Activated T-helper 2 cell treated with anti-CD3 and anti-CD28 coated beads, Interferon-gamma antibody, Interleukin-2, Interleukin-4, amounts not matched to agents 10 μg/mL and 5 μg/mL and 100 μg/mL, durations not matched to agents 14 hours and 24 hours and 36 hours (primary cell): ENCODE measurements around the gene CYP4F22. TPM values are rescaled to one million over a fixed set of nuclear protein-coding genes. Genes with fewer than 3 reads are reported as not detected.
A peak's percentile ranks its signal among the peaks of the same experiment; 100 is the strongest.

ENCODE experiments used
- DNase-seq: peaks from one replicate; pipeline ENCODE4 v3.0.0; 2021; ENCODE audit warnings: low spot score
- H3K27ac Mint-ChIP-seq: one replicate; pipeline ENCODE4 v1.8.0; 2021; ENCODE audit warnings: mixed read lengths
- H3K27me3 Mint-ChIP-seq: one replicate; pipeline ENCODE4 v1.8.0; 2021; ENCODE audit warnings: low read depth, mixed read lengths
- H3K36me3 Mint-ChIP-seq: one replicate; pipeline ENCODE4 v1.8.0; 2021; ENCODE audit warnings: low read depth, mixed read lengths
- H3K4me1 Mint-ChIP-seq: one replicate; pipeline ENCODE4 v1.8.0; 2021; ENCODE audit warnings: low read depth, mixed read lengths
- H3K4me3 Mint-ChIP-seq: one replicate; pipeline ENCODE4 v1.8.0; 2021; ENCODE audit warnings: low read depth, mild to moderate bottlenecking, moderate library complexity, mixed read lengths
- H3K9me3 Mint-ChIP-seq: one replicate; pipeline ENCODE4 v1.8.0; 2021; ENCODE audit warnings: mixed read lengths
- intact Hi-C: fragments of 100-400 bp; cut with micrococcal nuclease; formaldehyde crosslinking; loops from one replicate; pipeline ENCODE4 v1.15.1; 2023
- total RNA-seq: library from RNA; stranded (reverse); gene quantifications from 2 replicates; pipeline ENCODE4 v1.2.3, GENCODE V29; 2022

The CYP4F22 gene
- total RNA-seq, 1 donor from 2014 or later, result 0.14 TPM

DNA sequence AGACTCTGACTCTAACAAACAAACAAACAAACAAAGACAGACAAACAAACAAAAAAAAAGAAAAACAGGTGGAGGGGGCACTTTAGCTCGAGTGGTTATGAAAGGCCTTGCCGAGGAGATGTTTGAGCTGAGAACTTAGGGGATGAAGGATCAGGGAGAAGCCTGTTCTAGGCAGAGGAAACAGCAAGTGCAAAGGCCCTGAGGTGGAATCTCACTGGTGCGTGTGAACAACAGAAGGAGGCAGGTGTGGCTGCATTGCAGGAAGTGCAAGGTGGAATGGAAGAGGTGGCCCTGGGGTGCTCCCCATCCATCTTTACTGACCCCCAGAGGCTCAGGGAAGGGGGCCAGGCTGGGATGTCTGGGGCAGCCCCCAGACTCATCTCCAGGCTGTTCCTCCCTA lies 41.9 kb downstream of the CYP4F22 start:
- H3K36me3 Mint-ChIP-seq, result no peaks in the 10 kb centered on the region
- H3K9me3 Mint-ChIP-seq, result no peaks in the 10 kb centered on the region
- no peak overlapping the region for H3K27ac Mint-ChIP-seq
- peaks cover 11% of the 10 kb centered on the region for H3K4me1 Mint-ChIP-seq
- peak overlapping the region; percentile 61 for H3K4me3 Mint-ChIP-seq
- intact Hi-C loops, result loop anchor here (5.0 kb wide), 1 partner anchor 33 kb away; no protein-coding TSS in a partner anchor
- DNase-seq, result no peak
- no peaks in the 10 kb centered on the region for H3K27me3 Mint-ChIP-seq

DNA sequence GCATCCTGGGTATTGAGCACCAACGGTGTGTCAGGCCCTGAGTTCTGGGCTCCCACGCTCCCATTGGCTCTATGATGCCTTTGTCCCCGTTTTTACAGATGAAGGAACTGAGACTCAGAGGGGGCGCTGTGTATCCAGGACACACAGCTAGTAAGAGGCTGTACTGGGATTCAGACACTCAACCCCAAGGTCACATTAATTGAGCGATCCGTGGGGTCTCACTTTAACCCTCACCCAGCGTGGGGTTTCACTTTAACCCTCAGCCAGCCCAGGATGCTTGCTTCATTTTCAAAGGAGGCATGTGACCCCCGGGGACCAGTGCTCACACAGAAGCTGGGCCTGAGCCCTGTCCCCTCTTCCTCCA lies 42.6 kb downstream of the CYP4F22 start:
- Mint-ChIP-seq H3K27me3 (no peaks in the 10 kb centered on the region), H3K4me1 (peaks cover 16% of the 10 kb centered on the region), H3K9me3 (no peaks in the 10 kb centered on the region), H3K4me3 (peak overlapping the region; percentile 73), H3K36me3 (no peaks in the 10 kb centered on the region), H3K27ac (no peak overlapping the region)
- intact Hi-C loops, result loop anchor here (5.0 kb wide), 1 partner anchor 34 kb away; no protein-coding TSS in a partner anchor
- peak; percentile 11 for DNase-seq

DNA sequence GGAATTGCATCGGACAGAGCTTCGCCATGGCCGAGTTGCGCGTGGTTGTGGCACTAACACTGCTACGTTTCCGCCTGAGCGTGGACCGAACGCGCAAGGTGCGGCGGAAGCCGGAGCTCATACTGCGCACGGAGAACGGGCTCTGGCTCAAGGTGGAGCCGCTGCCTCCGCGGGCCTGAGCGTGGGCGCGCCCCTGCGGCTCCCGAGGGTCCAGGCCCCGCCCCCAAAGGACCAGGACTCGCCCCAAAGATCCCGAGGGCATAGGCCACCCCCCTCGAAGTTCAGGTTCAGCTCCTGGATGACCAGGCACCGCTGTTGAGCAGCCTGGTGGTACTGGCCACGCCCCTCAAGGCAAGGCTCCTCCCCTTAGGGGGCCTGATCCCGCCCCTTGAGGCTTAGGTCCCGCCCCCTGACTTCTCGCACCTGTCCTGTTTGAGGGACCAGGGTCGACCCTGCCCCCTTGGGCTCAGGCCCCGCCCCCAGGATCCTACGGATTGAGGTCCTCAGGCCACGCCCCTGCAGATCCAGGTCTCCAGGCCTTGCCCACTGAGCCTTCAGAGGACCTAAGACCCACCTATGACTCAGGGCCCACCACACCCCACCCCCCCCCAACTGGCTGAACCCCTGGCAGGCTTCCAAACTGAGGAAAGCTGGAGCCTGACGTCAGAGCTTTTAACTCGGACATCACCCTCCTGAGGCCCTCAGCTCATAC lies 43.1 kb downstream of the CYP4F22 start:
- no peaks in the 10 kb centered on the region for H3K36me3 Mint-ChIP-seq
- no peak overlapping the region for H3K27ac Mint-ChIP-seq
- peaks cover 20% of the 10 kb centered on the region for H3K4me1 Mint-ChIP-seq
- H3K4me3 Mint-ChIP-seq, result peak overlapping the region; percentile 73
- H3K27me3 Mint-ChIP-seq, result peaks cover under 1% of the 10 kb centered on the region
- peak; percentile 45 for DNase-seq
- intact Hi-C loops, result loop anchor here (5.0 kb wide), 1 partner anchor 34 kb away; no protein-coding TSS in a partner anchor
- H3K9me3 Mint-ChIP-seq, result no peaks in the 10 kb centered on the region

- Mint-ChIP-seq H3K4me3 (peak overlapping the region; percentile 82), H3K27me3 (peaks cover 5% of the 10 kb centered on the region), H3K9me3 (no peaks in the 10 kb centered on the region), H3K4me1 (peaks cover 22% of the 10 kb centered on the region), H3K36me3 (no peaks in the 10 kb centered on the region), H3K27ac (no peak overlapping the region)
- intact Hi-C loops, result loop anchor here (1.0 to 5.0 kb wide), 3 partner anchors 123 to 463 kb away; no protein-coding TSS in a partner anchor
- DNase-seq, result no peak
Observed at GRCh38 chr19:15555021-15555420, 46.7 kb downstream of the CYP4F22 start.

- H3K27ac Mint-ChIP-seq, result peak overlapping the region; percentile 70
Observed at GRCh38 chr19:15555759-15556633, 47.7 kb downstream of the CYP4F22 start.

DNA sequence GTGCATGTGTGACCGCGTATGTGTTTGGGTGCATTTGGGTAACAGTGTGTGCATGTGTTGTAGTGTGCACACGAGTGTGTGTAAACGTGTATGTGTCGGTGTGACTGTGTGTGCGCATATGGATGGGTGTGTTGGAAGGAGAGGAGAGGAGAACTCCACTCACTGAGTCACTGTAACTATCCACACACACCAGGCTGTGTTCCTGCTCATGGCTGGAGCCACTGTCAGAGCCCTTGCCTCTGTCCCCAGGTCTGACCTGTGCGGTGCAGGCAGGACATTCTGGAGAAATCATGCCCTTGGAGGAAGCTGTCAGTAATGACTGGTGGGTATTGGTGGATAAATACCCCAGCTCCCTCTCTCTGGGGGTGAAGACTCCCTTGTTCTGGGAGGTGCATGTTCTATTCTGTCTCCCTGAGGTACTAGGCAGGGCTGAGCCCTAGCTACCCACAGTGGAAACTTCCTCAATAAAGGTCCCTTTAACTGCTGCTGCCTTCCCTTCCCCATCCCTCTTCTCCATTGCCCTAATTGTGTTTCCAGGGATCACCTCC lies 48.4 kb downstream of the CYP4F22 start:
- Mint-ChIP-seq H3K36me3 (no peaks in the 10 kb centered on the region), H3K4me3 (peak overlapping the region; percentile 82), H3K27ac (peak overlapping the region; percentile 70), H3K27me3 (peaks cover 5% of the 10 kb centered on the region), H3K9me3 (no peaks in the 10 kb centered on the region), H3K4me1 (peaks cover 14% of the 10 kb centered on the region)
- no peak for DNase-seq
- intact Hi-C loops, result loop anchor here (1.0 to 5.0 kb wide), 5 partner anchors 89 to 464 kb away; partner anchors contain the start of gene AKAP8

More at GRCh38 chr19:15555759-15556633, 47.7 kb downstream of the CYP4F22 start:
- no peaks in the 10 kb centered on the region for H3K9me3 Mint-ChIP-seq
- intact Hi-C loops, result loop anchor here (1.0 to 5.0 kb wide), 7 partner anchors 89 to 464 kb away; partner anchors contain the start of gene AKAP8
- H3K36me3 Mint-ChIP-seq, result no peaks in the 10 kb centered on the region
- peak overlapping the region; percentile 82 for H3K4me3 Mint-ChIP-seq
- DNase-seq, result peak; percentile 92
- peaks cover 5% of the 10 kb centered on the region for H3K27me3 Mint-ChIP-seq
- peaks cover 16% of the 10 kb centered on the region for H3K4me1 Mint-ChIP-seq

- DNase-seq, result no peak
- no peaks in the 10 kb centered on the region for H3K9me3 Mint-ChIP-seq
- no peak overlapping the region for H3K4me3 Mint-ChIP-seq
- no peaks in the 10 kb centered on the region for H3K36me3 Mint-ChIP-seq
- H3K27me3 Mint-ChIP-seq, result peaks cover 5% of the 10 kb centered on the region
- H3K27ac Mint-ChIP-seq, result no peak overlapping the region
- intact Hi-C loops, result loop anchor here (2.0 to 5.0 kb wide), 2 partner anchors 178 to 465 kb away; partner anchors contain the start of gene AKAP8
- peaks cover 14% of the 10 kb centered on the region for H3K4me1 Mint-ChIP-seq
Observed at GRCh38 chr19:15557223-15557622, 48.9 kb downstream of the CYP4F22 start.

- no peaks in the 10 kb centered on the region for H3K9me3 Mint-ChIP-seq
- no peak overlapping the region for H3K27ac Mint-ChIP-seq
- no peaks in the 10 kb centered on the region for H3K4me1 Mint-ChIP-seq
- H3K4me3 Mint-ChIP-seq, result no peak overlapping the region
- H3K36me3 Mint-ChIP-seq, result no peaks in the 10 kb centered on the region
- no peak for DNase-seq
- intact Hi-C loops, result no loop called here
- peaks cover 17% of the 10 kb centered on the region for H3K27me3 Mint-ChIP-seq
Observed at GRCh38 chr19:15562145-15562544, 53.8 kb downstream of the CYP4F22 start.

GRCh38 chr19:15562861-15563260 lies 54.5 kb downstream of the CYP4F22 start:
- DNase-seq, result no peak
- Mint-ChIP-seq H3K9me3 (no peaks in the 10 kb centered on the region), H3K27me3 (peaks cover 17% of the 10 kb centered on the region), H3K27ac (no peak overlapping the region), H3K4me3 (no peak overlapping the region), H3K36me3 (no peaks in the 10 kb centered on the region), H3K4me1 (no peaks in the 10 kb centered on the region)
- intact Hi-C loops, result no loop called here

DNA sequence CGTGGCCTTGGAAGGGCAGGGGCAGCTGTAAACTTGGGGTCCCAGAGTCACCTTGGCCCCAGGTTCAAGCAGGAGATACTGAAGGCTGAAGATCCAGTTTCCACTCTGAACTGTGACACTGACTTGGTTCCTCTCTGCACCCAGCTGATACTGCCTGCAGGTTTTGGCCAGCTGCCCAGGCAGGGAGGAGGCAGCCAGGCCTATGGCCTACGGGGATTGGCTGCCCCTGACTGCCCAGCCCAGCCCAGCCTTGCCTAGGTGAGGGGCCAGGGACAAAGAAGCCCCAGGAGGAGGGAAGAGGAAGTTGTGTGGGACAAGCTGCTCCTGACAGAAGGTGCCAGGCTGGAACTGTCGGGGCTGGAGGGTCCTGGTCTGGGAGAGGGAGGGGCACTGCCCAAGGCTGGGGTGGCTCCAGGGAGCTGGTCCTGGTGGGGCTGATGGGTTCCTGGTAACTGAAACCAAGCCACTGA lies 55.0 kb downstream of the CYP4F22 start:
- Mint-ChIP-seq H3K27me3 (peaks cover 17% of the 10 kb centered on the region), H3K4me1 (no peaks in the 10 kb centered on the region), H3K27ac (no peak overlapping the region), H3K36me3 (no peaks in the 10 kb centered on the region), H3K9me3 (no peaks in the 10 kb centered on the region), H3K4me3 (no peak overlapping the region)
- intact Hi-C loops, result no loop called here
- no peak for DNase-seq

- intact Hi-C loops, result no loop called here
- Mint-ChIP-seq H3K27ac (no peak overlapping the region), H3K4me3 (no peak overlapping the region), H3K9me3 (no peaks in the 10 kb centered on the region), H3K36me3 (no peaks in the 10 kb centered on the region), H3K27me3 (peaks cover 17% of the 10 kb centered on the region), H3K4me1 (no peaks in the 10 kb centered on the region)
- DNase-seq, result no peak
Observed at GRCh38 chr19:15563931-15564330, 55.6 kb downstream of the CYP4F22 start.

- H3K4me1 Mint-ChIP-seq, result no peaks in the 10 kb centered on the region
- no peak overlapping the region for H3K27ac Mint-ChIP-seq
- no peaks in the 10 kb centered on the region for H3K9me3 Mint-ChIP-seq
- intact Hi-C loops, result no loop called here
- no peak overlapping the region for H3K4me3 Mint-ChIP-seq
- no peaks in the 10 kb centered on the region for H3K36me3 Mint-ChIP-seq
- no peak for DNase-seq
- H3K27me3 Mint-ChIP-seq, result peaks cover 19% of the 10 kb centered on the region
Observed at GRCh38 chr19:15564534-15565168, 56.3 kb downstream of the CYP4F22 start.
